IMR-90 (cell line): Measurements from ENCODE around the gene FNDC5. TPM values are rescaled to one million over a fixed set of nuclear protein-coding genes. Genes with fewer than 3 reads are reported as not detected.

Experiments
- ATAC-seq: fragments of 200-7000 bp; cut with Tn5 transposase; 2 replicates; pipeline ENCODE4 v1.9.1; 2020; ENCODE audit warnings: low read depth, mild to moderate bottlenecking, moderate library complexity
- BruUV-seq: library from RNA; stranded (reverse); fragments of 400-500 nt; replicated peaks from 2 replicates; lab custom pipeline; 2021; lab: Mats Ljungman, UMichigan
- CTCF ChIA-PET: fragments of 300-600 bp; formaldehyde crosslinking; extraction: SDS; loops from one replicate; lab custom pipeline; 2021; ENCODE audit warnings: antibody characterized with exemption; lab: Yijun Ruan, JAX
- POLR2A ChIA-PET: fragments of 300-600 bp; sonication (Branson Sonifier 250); formaldehyde crosslinking; loops from one replicate; lab custom pipeline; 2022; ENCODE audit warnings: antibody characterized with exemption; ENCODE audit not compliant: unreplicated experiment; lab: Charles Lee
- DNase-seq: peaks from one replicate; pipeline ENCODE4 v3.0.0; 2013
- H2AFZ ChIP-seq: replicated peaks from 2 replicates; pipeline ENCODE3; 2013; ENCODE audit warnings: low read length, mild to moderate bottlenecking; ENCODE audit not compliant: poor library complexity
- H2AK5ac ChIP-seq: 2 replicates; pipeline ENCODE4 v1.6.1; 2013; ENCODE audit warnings: low read depth, low read length, inconsistent platforms
- H2AK9ac ChIP-seq: replicated peaks from 2 replicates; pipeline ENCODE3; 2013; ENCODE audit warnings: mild to moderate bottlenecking, low read depth, low read length, moderate library complexity; ENCODE audit not compliant: poor library complexity
- H2BK120ac ChIP-seq: 2 replicates; pipeline ENCODE4 v1.6.1; 2013; ENCODE audit warnings: low read depth, low read length, inconsistent platforms
- H2BK15ac ChIP-seq: 3 replicates; pipeline ENCODE4 v1.6.1; 2013; ENCODE audit warnings: low read depth, low read length, inconsistent platforms
- H2BK20ac ChIP-seq: 2 replicates; pipeline ENCODE4 v1.6.1; 2013; ENCODE audit warnings: low read depth, mild to moderate bottlenecking, inconsistent platforms, low read length, moderate library complexity
- H2BK5ac ChIP-seq: 2 replicates; pipeline ENCODE4 v1.6.1; 2013; ENCODE audit warnings: mild to moderate bottlenecking, low read depth, low read length, inconsistent platforms; ENCODE audit not compliant: poor library complexity, severe bottlenecking
- H3K14ac ChIP-seq: replicated peaks from 2 replicates; pipeline ENCODE4 v1.6.1; 2013; ENCODE audit warnings: low read depth, low read length, inconsistent platforms
- H3K18ac ChIP-seq: 2 replicates; pipeline ENCODE4 v1.6.1; 2013; ENCODE audit warnings: low read depth, low read length, control low read depth
- H3K23ac ChIP-seq: 2 replicates; pipeline ENCODE4 v1.6.1; 2013; ENCODE audit warnings: low read depth, low read length, inconsistent platforms
- H3K27ac ChIP-seq: 2 replicates; pipeline ENCODE4 v1.5.1; 2013; ENCODE audit warnings: mild to moderate bottlenecking, control low read depth, low read length; ENCODE audit not compliant: insufficient read depth
- H3K27me3 ChIP-seq: 2 replicates; pipeline ENCODE4 v1.6.1; 2013; ENCODE audit warnings: low read length; ENCODE audit not compliant: control insufficient read depth, insufficient read depth
- H3K36me3 ChIP-seq: 2 replicates; pipeline ENCODE4 v1.6.1; 2013; ENCODE audit warnings: low read length, mixed read lengths; ENCODE audit not compliant: control insufficient read depth, insufficient read depth
- H3K4ac ChIP-seq: 2 replicates; pipeline ENCODE4 v1.6.1; 2013; ENCODE audit warnings: low read depth, low read length, inconsistent platforms
- H3K4me1 ChIP-seq: 2 replicates; pipeline ENCODE4 v1.6.1; 2013; ENCODE audit warnings: low read length, mixed read lengths; ENCODE audit not compliant: control insufficient read depth, insufficient read depth
- H3K4me2 ChIP-seq: 2 replicates; pipeline ENCODE4 v1.6.1; 2013; ENCODE audit warnings: low read depth, mild to moderate bottlenecking, control low read depth, low read length, moderate library complexity
- H3K4me3 ChIP-seq: 2 replicates; pipeline ENCODE4 v1.5.1; 2013; ENCODE audit warnings: low read depth, mild to moderate bottlenecking, control low read depth, low read length, moderate library complexity; ENCODE audit not compliant: insufficient read depth
- H3K56ac ChIP-seq: 2 replicates; pipeline ENCODE4 v1.6.1; 2013; ENCODE audit warnings: low read length, inconsistent platforms; ENCODE audit not compliant: insufficient read depth; ENCODE audit errors: extremely low read depth
- H3K79me1 ChIP-seq, 2 experiments: 2 replicates each; pipeline ENCODE4 v1.6.1; 2013; ENCODE audit warnings: low read length in 2 of 2, inconsistent platforms in 1 of 2, low read depth in 1 of 2
- H3K9ac ChIP-seq: 2 replicates; pipeline ENCODE4 v1.6.1; 2013; ENCODE audit warnings: low read depth, low read length, control low read depth
- H3K9me1 ChIP-seq: 2 replicates; pipeline ENCODE4 v1.6.1; 2013; ENCODE audit warnings: low read length, inconsistent platforms; ENCODE audit not compliant: insufficient read depth
- H3K9me3 ChIP-seq: 2 replicates; pipeline ENCODE4 v1.6.1; 2013; ENCODE audit warnings: low read length; ENCODE audit not compliant: control insufficient read depth, insufficient read depth
- H4K20me1 ChIP-seq: 2 replicates; pipeline ENCODE4 v1.6.1; 2013; ENCODE audit warnings: low read length, inconsistent platforms; ENCODE audit not compliant: insufficient read depth
- H4K5ac ChIP-seq: 2 replicates; pipeline ENCODE4 v1.6.1; 2013; ENCODE audit warnings: mild to moderate bottlenecking, low read depth, low read length, control low read depth
- H4K8ac ChIP-seq, 2 experiments: 2 replicates each; pipeline ENCODE4 v1.6.1; 2013; ENCODE audit warnings: low read depth in 2 of 2, low read length in 2 of 2, control low read depth in 1 of 2, inconsistent platforms in 1 of 2
- H4K91ac ChIP-seq: 2 replicates; pipeline ENCODE4 v1.6.1; 2013; ENCODE audit warnings: low read depth, low read length, inconsistent platforms; ENCODE audit not compliant: insufficient read depth
- CEBPB ChIP-seq: IDR thresholded peaks from 2 replicates; pipeline ENCODE4 v1.6.1; 2012; ENCODE audit warnings: low read depth, low read length, improper control_type of control experiment
- CTCF ChIP-seq: conservative IDR thresholded peaks from 2 replicates; pipeline ENCODE4 v1.5.1; 2012; ENCODE audit warnings: mild to moderate bottlenecking, low read depth, low read length, improper control_type of control experiment
- ELK1 ChIP-seq: fragments of 150-350 bp; IDR thresholded peaks from 2 replicates; pipeline ENCODE4 v1.6.1; 2016; ENCODE audit warnings: low read depth, mild to moderate bottlenecking, low read length, moderate library complexity, borderline replicate concordance
- MAZ ChIP-seq: IDR thresholded peaks from 2 replicates; pipeline ENCODE4 v1.6.1; 2012; ENCODE audit warnings: low read depth, mild to moderate bottlenecking, low read length, improper control_type of control experiment, moderate library complexity, borderline replicate concordance
- MXI1 ChIP-seq: IDR thresholded peaks from 2 replicates; pipeline ENCODE4 v1.6.1; 2012; ENCODE audit warnings: low read depth, mild to moderate bottlenecking, low read length, moderate library complexity, borderline replicate concordance
- RAD21 ChIP-seq: IDR thresholded peaks from 2 replicates; pipeline ENCODE4 v1.6.1; 2012; ENCODE audit warnings: low read length, improper control_type of control experiment
- RFX5 ChIP-seq: IDR thresholded peaks from 2 replicates; pipeline ENCODE4 v1.8.0; 2012; ENCODE audit warnings: low read depth, mild to moderate bottlenecking, low read length, moderate library complexity
- SMC3 ChIP-seq: fragments of 150-350 bp; IDR thresholded peaks from 2 replicates; pipeline ENCODE4 v1.6.1; 2016; ENCODE audit warnings: low read depth, mild to moderate bottlenecking, antibody characterized with exemption, low read length, moderate library complexity
- WGBS, 2 experiments: methylation state at CpG; one replicate each; pipeline versions ENCODE4 v1.1.5 to v1.1.7; 2013; ENCODE audit warnings: missing lambda C conversion rate in 2 of 2; ENCODE audit not compliant: insufficient read length in 1 of 2; ENCODE audit errors: extremely low coverage in 2 of 2; 5-methylcytosine and 5-hydroxymethylcytosine counted together
- dilution Hi-C: fragments of 300-500 bp; cut with HindIII; formaldehyde crosslinking; loops from one replicate; pipeline ENCODE4 v1.14.3; 2018; ENCODE audit warnings: low sequenced_read_pairs; ENCODE audit not compliant: unreplicated experiment
- in situ Hi-C: fragments of 300-500 bp; cut with MboI; formaldehyde crosslinking; loops from 3 replicates; pipeline ENCODE4 v1.14.3; 2019; ENCODE audit warnings: low sequenced_read_pairs, inconsistent platforms, mixed read lengths
- intact Hi-C: fragments of 100-400 bp; cut with micrococcal nuclease; formaldehyde crosslinking; loops from 2 replicates; pipeline ENCODE4 v1.10.0; 2022
- polyA plus RNA-seq, 3 experiments: library from polyadenylated mRNA; depleted of rRNA; stranded (reverse); fragments of >200 nt; gene quantifications; 2 replicates each; pipeline ENCODE4 v1.2.3, GENCODE V29; 2012; ENCODE audit warnings: low replicate concordance in 1 of 3
- total RNA-seq: library from RNA; depleted of rRNA; stranded (reverse); fragments of >200 nt; gene quantifications from 2 replicates; pipeline ENCODE4 v1.2.3, GENCODE V29; 2012

FNDC5 gene
- total and polyA plus RNA-seq, 2 of the 4 experiments (the other 2 are of a cell fraction): 1.2 to 1.6 TPM

- TF ChIP-seq SMC3: no peak
Measured at GRCh38 chr1:32830092-32830852, 40.4 kb downstream of the FNDC5 start (continued).

GRCh38 chr1:32828341-32828740 lies 42.4 kb downstream of the FNDC5 start:
- TF ChIP-seq SMC3 (no peak), CTCF (peak; percentile 35; the same call in 1 of the 2 replicates), MXI1 (no peak), ELK1 (no peak), MAZ (no peak), RFX5 (no peak), CEBPB (peak; percentile 40; the same call in 1 of the 2 replicates), RAD21 (peak; percentile 31; the same call in 1 of the 2 replicates)
- Histone ChIP-seq H4K91ac (no peak overlapping the region), H3K36me3 (peaks cover 37% of the 10 kb centered on the region), H4K20me1 (no peaks in the 10 kb centered on the region), H3K4ac (no peak overlapping the region), H2AK5ac (no peak overlapping the region), H3K4me2 (no peak overlapping the region), H2AK9ac (no peak overlapping the region), H3K4me1 (no peaks in the 10 kb centered on the region), H2BK120ac (no peak overlapping the region), H3K14ac (no peak overlapping the region), H2BK5ac (no peak overlapping the region), H3K4me3 (no peak overlapping the region), H3K23ac (no peak overlapping the region), H2BK15ac (no peak overlapping the region), H3K9me1 (0 out of 2 replicates have a peak, but pooled peaks cover 2% of the 10 kb centered on the region), H3K27me3 (no peaks in the 10 kb centered on the region), H3K27ac (no peak overlapping the region), H3K9ac (no peak overlapping the region), H3K18ac (no peak overlapping the region), H4K5ac (no peak overlapping the region), H3K79me1 (peaks cover 8 to 14% of the 10 kb centered on the region in 2 experiments), H2AFZ (no peak overlapping the region), H3K9me3 (no peaks in the 10 kb centered on the region), H3K56ac (no peak overlapping the region), H2BK20ac (no peak overlapping the region), H4K8ac (no peak overlapping the region)
- BruUV-seq: no TSS peak
- intact Hi-C loops: loop anchor here (10.0 kb wide), 1 partner anchor 256 kb away; the partner anchor contains the start of gene AZIN2
- in situ Hi-C loops: no loop called here
- ChIA-PET CTCF (no interaction called here), POLR2A (no interaction called here)
- dilution Hi-C loops: no loop called here
- WGBS, 2 experiments: no CpG with 5 or more reads among the region's 7 CpGs
- DNase-seq (peak; percentile 28), ATAC-seq (no peak)
